IMR-90 (cell line): ENCODE data around the gene CLK4. TPM values are rescaled to one million over a fixed set of nuclear protein-coding genes. Genes with fewer than 3 reads are reported as not detected.

Source experiments
- ATAC-seq: fragments of 200-7000 bp; cut with Tn5 transposase; 2 replicates; pipeline ENCODE4 v1.9.1; 2020; ENCODE audit warnings: low read depth, mild to moderate bottlenecking, moderate library complexity
- BruUV-seq: library from RNA; stranded (reverse); fragments of 400-500 nt; replicated peaks from 2 replicates; lab custom pipeline; 2021; lab: Mats Ljungman, UMichigan
- CTCF ChIA-PET: fragments of 300-600 bp; formaldehyde crosslinking; extraction: SDS; loops from one replicate; lab custom pipeline; 2021; ENCODE audit warnings: antibody characterized with exemption; lab: Yijun Ruan, JAX
- POLR2A ChIA-PET: fragments of 300-600 bp; sonication (Branson Sonifier 250); formaldehyde crosslinking; loops from one replicate; lab custom pipeline; 2022; ENCODE audit warnings: antibody characterized with exemption; ENCODE audit not compliant: unreplicated experiment; lab: Charles Lee
- DNase-seq: peaks from one replicate; pipeline ENCODE4 v3.0.0; 2013
- H2AFZ ChIP-seq: replicated peaks from 2 replicates; pipeline ENCODE3; 2013; ENCODE audit warnings: low read length, mild to moderate bottlenecking; ENCODE audit not compliant: poor library complexity
- H2AK5ac ChIP-seq: 2 replicates; pipeline ENCODE4 v1.6.1; 2013; ENCODE audit warnings: low read depth, low read length, inconsistent platforms
- H2AK9ac ChIP-seq: replicated peaks from 2 replicates; pipeline ENCODE3; 2013; ENCODE audit warnings: mild to moderate bottlenecking, low read depth, low read length, moderate library complexity; ENCODE audit not compliant: poor library complexity
- H2BK120ac ChIP-seq: 2 replicates; pipeline ENCODE4 v1.6.1; 2013; ENCODE audit warnings: low read depth, low read length, inconsistent platforms
- H2BK15ac ChIP-seq: 3 replicates; pipeline ENCODE4 v1.6.1; 2013; ENCODE audit warnings: low read depth, low read length, inconsistent platforms
- H2BK20ac ChIP-seq: 2 replicates; pipeline ENCODE4 v1.6.1; 2013; ENCODE audit warnings: low read depth, mild to moderate bottlenecking, inconsistent platforms, low read length, moderate library complexity
- H2BK5ac ChIP-seq: 2 replicates; pipeline ENCODE4 v1.6.1; 2013; ENCODE audit warnings: mild to moderate bottlenecking, low read depth, low read length, inconsistent platforms; ENCODE audit not compliant: poor library complexity, severe bottlenecking
- H3K14ac ChIP-seq: replicated peaks from 2 replicates; pipeline ENCODE4 v1.6.1; 2013; ENCODE audit warnings: low read depth, low read length, inconsistent platforms
- H3K18ac ChIP-seq: 2 replicates; pipeline ENCODE4 v1.6.1; 2013; ENCODE audit warnings: low read depth, low read length, control low read depth
- H3K23ac ChIP-seq: 2 replicates; pipeline ENCODE4 v1.6.1; 2013; ENCODE audit warnings: low read depth, low read length, inconsistent platforms
- H3K27ac ChIP-seq: 2 replicates; pipeline ENCODE4 v1.5.1; 2013; ENCODE audit warnings: mild to moderate bottlenecking, control low read depth, low read length; ENCODE audit not compliant: insufficient read depth
- H3K27me3 ChIP-seq: 2 replicates; pipeline ENCODE4 v1.6.1; 2013; ENCODE audit warnings: low read length; ENCODE audit not compliant: control insufficient read depth, insufficient read depth
- H3K36me3 ChIP-seq: 2 replicates; pipeline ENCODE4 v1.6.1; 2013; ENCODE audit warnings: low read length, mixed read lengths; ENCODE audit not compliant: control insufficient read depth, insufficient read depth
- H3K4ac ChIP-seq: 2 replicates; pipeline ENCODE4 v1.6.1; 2013; ENCODE audit warnings: low read depth, low read length, inconsistent platforms
- H3K4me1 ChIP-seq: 2 replicates; pipeline ENCODE4 v1.6.1; 2013; ENCODE audit warnings: low read length, mixed read lengths; ENCODE audit not compliant: control insufficient read depth, insufficient read depth
- H3K4me2 ChIP-seq: 2 replicates; pipeline ENCODE4 v1.6.1; 2013; ENCODE audit warnings: low read depth, mild to moderate bottlenecking, control low read depth, low read length, moderate library complexity
- H3K4me3 ChIP-seq: 2 replicates; pipeline ENCODE4 v1.5.1; 2013; ENCODE audit warnings: low read depth, mild to moderate bottlenecking, control low read depth, low read length, moderate library complexity; ENCODE audit not compliant: insufficient read depth
- H3K56ac ChIP-seq: 2 replicates; pipeline ENCODE4 v1.6.1; 2013; ENCODE audit warnings: low read length, inconsistent platforms; ENCODE audit not compliant: insufficient read depth; ENCODE audit errors: extremely low read depth
- H3K79me1 ChIP-seq, 2 experiments: 2 replicates each; pipeline ENCODE4 v1.6.1; 2013; ENCODE audit warnings: low read length in 2 of 2, inconsistent platforms in 1 of 2, low read depth in 1 of 2
- H3K9ac ChIP-seq: 2 replicates; pipeline ENCODE4 v1.6.1; 2013; ENCODE audit warnings: low read depth, low read length, control low read depth
- H3K9me1 ChIP-seq: 2 replicates; pipeline ENCODE4 v1.6.1; 2013; ENCODE audit warnings: low read length, inconsistent platforms; ENCODE audit not compliant: insufficient read depth
- H3K9me3 ChIP-seq: 2 replicates; pipeline ENCODE4 v1.6.1; 2013; ENCODE audit warnings: low read length; ENCODE audit not compliant: control insufficient read depth, insufficient read depth
- H4K20me1 ChIP-seq: 2 replicates; pipeline ENCODE4 v1.6.1; 2013; ENCODE audit warnings: low read length, inconsistent platforms; ENCODE audit not compliant: insufficient read depth
- H4K5ac ChIP-seq: 2 replicates; pipeline ENCODE4 v1.6.1; 2013; ENCODE audit warnings: mild to moderate bottlenecking, low read depth, low read length, control low read depth
- H4K8ac ChIP-seq, 2 experiments: 2 replicates each; pipeline ENCODE4 v1.6.1; 2013; ENCODE audit warnings: low read depth in 2 of 2, low read length in 2 of 2, control low read depth in 1 of 2, inconsistent platforms in 1 of 2
- H4K91ac ChIP-seq: 2 replicates; pipeline ENCODE4 v1.6.1; 2013; ENCODE audit warnings: low read depth, low read length, inconsistent platforms; ENCODE audit not compliant: insufficient read depth
- BHLHE40 ChIP-seq: fragments of 150-350 bp; IDR thresholded peaks from 2 replicates; pipeline ENCODE4 v1.6.1; 2016; ENCODE audit warnings: mild to moderate bottlenecking, low read depth, low read length
- CEBPB ChIP-seq: IDR thresholded peaks from 2 replicates; pipeline ENCODE4 v1.6.1; 2012; ENCODE audit warnings: low read depth, low read length, improper control_type of control experiment
- CHD1 ChIP-seq: IDR thresholded peaks from 2 replicates; pipeline ENCODE4 v1.6.1; 2012; ENCODE audit warnings: low read depth, low read length, improper control_type of control experiment
- ELK1 ChIP-seq: fragments of 150-350 bp; IDR thresholded peaks from 2 replicates; pipeline ENCODE4 v1.6.1; 2016; ENCODE audit warnings: low read depth, mild to moderate bottlenecking, low read length, moderate library complexity, borderline replicate concordance
- FOS ChIP-seq: fragments of 150-350 bp; IDR thresholded peaks from 2 replicates; pipeline ENCODE4 v1.6.1; 2016; ENCODE audit warnings: low read depth, low read length
- MAFK ChIP-seq: IDR thresholded peaks from 2 replicates; pipeline ENCODE4 v1.6.1; 2012; ENCODE audit warnings: low read depth, low read length, improper control_type of control experiment
- MAZ ChIP-seq: IDR thresholded peaks from 2 replicates; pipeline ENCODE4 v1.6.1; 2012; ENCODE audit warnings: low read depth, mild to moderate bottlenecking, low read length, improper control_type of control experiment, moderate library complexity, borderline replicate concordance
- MXI1 ChIP-seq: IDR thresholded peaks from 2 replicates; pipeline ENCODE4 v1.6.1; 2012; ENCODE audit warnings: low read depth, mild to moderate bottlenecking, low read length, moderate library complexity, borderline replicate concordance
- NFE2L2 ChIP-seq: fragments of 150-350 bp; IDR thresholded peaks from 2 replicates; pipeline ENCODE4 v1.6.1; 2016; ENCODE audit warnings: low read depth, mild to moderate bottlenecking, low read length
- POLR2A ChIP-seq: IDR thresholded peaks from 2 replicates; pipeline ENCODE4 v1.6.1; 2012; ENCODE audit warnings: mild to moderate bottlenecking, low read depth, low read length
- RAD21 ChIP-seq: IDR thresholded peaks from 2 replicates; pipeline ENCODE4 v1.6.1; 2012; ENCODE audit warnings: low read length, improper control_type of control experiment
- RCOR1 ChIP-seq: IDR thresholded peaks from 2 replicates; pipeline ENCODE4 v1.6.1; 2012; ENCODE audit warnings: mild to moderate bottlenecking, low read length, improper control_type of control experiment; ENCODE audit not compliant: insufficient replicate concordance
- RFX5 ChIP-seq: IDR thresholded peaks from 2 replicates; pipeline ENCODE4 v1.8.0; 2012; ENCODE audit warnings: low read depth, mild to moderate bottlenecking, low read length, moderate library complexity
- SMC3 ChIP-seq: fragments of 150-350 bp; IDR thresholded peaks from 2 replicates; pipeline ENCODE4 v1.6.1; 2016; ENCODE audit warnings: low read depth, mild to moderate bottlenecking, antibody characterized with exemption, low read length, moderate library complexity
- USF2 ChIP-seq: fragments of 150-350 bp; IDR thresholded peaks from 2 replicates; pipeline ENCODE4 v1.6.1; 2017; ENCODE audit warnings: mild to moderate bottlenecking, antibody characterized with exemption, low read length, low read depth
- WGBS, 2 experiments: methylation state at CpG; one replicate each; pipeline versions ENCODE4 v1.1.5 to v1.1.7; 2013; ENCODE audit warnings: missing lambda C conversion rate in 2 of 2; ENCODE audit not compliant: insufficient read length in 1 of 2; ENCODE audit errors: extremely low coverage in 2 of 2; 5-methylcytosine and 5-hydroxymethylcytosine counted together
- dilution Hi-C: fragments of 300-500 bp; cut with HindIII; formaldehyde crosslinking; loops from one replicate; pipeline ENCODE4 v1.14.3; 2018; ENCODE audit warnings: low sequenced_read_pairs; ENCODE audit not compliant: unreplicated experiment
- in situ Hi-C: fragments of 300-500 bp; cut with MboI; formaldehyde crosslinking; loops from 3 replicates; pipeline ENCODE4 v1.14.3; 2019; ENCODE audit warnings: low sequenced_read_pairs, inconsistent platforms, mixed read lengths
- intact Hi-C: fragments of 100-400 bp; cut with micrococcal nuclease; formaldehyde crosslinking; loops from 2 replicates; pipeline ENCODE4 v1.10.0; 2022
- polyA plus RNA-seq, 3 experiments: library from polyadenylated mRNA; depleted of rRNA; stranded (reverse); fragments of >200 nt; gene quantifications; 2 replicates each; pipeline ENCODE4 v1.2.3, GENCODE V29; 2012; ENCODE audit warnings: low replicate concordance in 1 of 3
- total RNA-seq: library from RNA; depleted of rRNA; stranded (reverse); fragments of >200 nt; gene quantifications from 2 replicates; pipeline ENCODE4 v1.2.3, GENCODE V29; 2012

CLK4 gene
- total and polyA plus RNA-seq, 2 of the 4 experiments (the other 2 are of a cell fraction) = 8.2 to 11.9 TPM

DNA sequence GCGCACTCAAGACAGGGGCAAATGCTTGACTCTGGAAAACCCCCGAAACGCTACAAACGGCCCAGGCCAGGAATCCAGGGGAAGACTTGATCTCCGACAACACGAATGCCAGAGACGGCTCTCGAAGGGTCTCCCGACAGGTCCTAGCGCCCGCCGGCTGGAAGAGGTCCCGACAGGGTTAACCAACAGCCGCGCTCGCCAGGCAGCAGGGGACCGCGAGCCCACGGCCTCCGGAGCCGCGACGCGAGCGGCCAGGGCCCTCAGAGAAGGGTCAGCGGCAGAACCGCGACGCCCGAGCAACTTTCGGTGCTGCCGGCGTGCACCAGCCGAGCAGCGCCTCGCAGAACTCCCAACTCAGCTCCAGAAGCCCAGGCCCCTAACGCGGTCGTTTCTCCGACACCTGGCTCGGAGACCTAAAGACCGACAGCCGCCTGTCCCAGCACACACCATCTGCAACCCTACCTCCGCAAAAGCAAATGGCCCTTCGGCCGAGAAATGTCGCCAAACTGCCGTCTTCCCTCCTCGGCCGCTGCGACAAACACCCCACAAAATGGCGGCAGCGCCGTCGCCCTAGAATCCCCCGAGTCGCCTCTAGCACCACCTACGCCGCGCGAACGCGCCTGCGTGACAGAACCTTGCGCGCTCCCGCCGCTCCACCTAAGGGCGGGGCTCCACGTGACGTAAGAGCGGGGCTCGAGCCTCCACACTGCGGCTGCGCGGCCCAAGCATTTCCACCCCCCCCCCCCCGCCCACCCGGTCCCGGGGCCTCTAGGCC, at the start of gene CLK4 (continued):
- peak; percentile 34 for TF ChIP-seq RCOR1
- TF ChIP-seq CEBPB = peak; percentile 48; the same call in 1 of the 2 replicates
- no peak for TF ChIP-seq RAD21
- no peak; the same call in 1 of the 2 replicates for TF ChIP-seq BHLHE40
- peak; percentile 73; the same call in 1 of the 2 replicates for TF ChIP-seq POLR2A
- no peak for TF ChIP-seq MAFK

GRCh38 chr5:178675922-178676321, 49.1 kb upstream of the CLK4 start:
- intact Hi-C loops (no loop called here), in situ Hi-C loops (no loop called here), dilution Hi-C loops (no loop called here)
- Histone ChIP-seq H3K4me3 (no peak overlapping the region), H3K27ac (no peak overlapping the region), H4K5ac (no peak overlapping the region), H2AK9ac (no peak overlapping the region), H2AK5ac (no peak overlapping the region), H3K27me3 (no peaks in the 10 kb centered on the region), H2AFZ (no peak overlapping the region), H2BK120ac (no peak overlapping the region), H3K14ac (no peak overlapping the region), H3K36me3 (no peaks in the 10 kb centered on the region), H3K23ac (no peak overlapping the region), H4K91ac (no peak overlapping the region), H3K18ac (no peak overlapping the region), H3K79me1 (no peaks in the 10 kb centered on the region), H3K9me3 (peaks cover 19% of the 10 kb centered on the region), H4K20me1 (no peaks in the 10 kb centered on the region), H3K4ac (no peak overlapping the region), H3K9ac (no peak overlapping the region), H3K56ac (no peak overlapping the region), H2BK5ac (no peak overlapping the region), H3K4me1 (no peaks in the 10 kb centered on the region), H2BK20ac (no peak overlapping the region), H3K9me1 (no peaks in the 10 kb centered on the region), H2BK15ac (no peak overlapping the region), H3K4me2 (no peak overlapping the region), H4K8ac (no peak overlapping the region)
- DNase-seq = no peak
- ChIA-PET CTCF (interaction anchor here (0.7 kb wide), 1 partner anchor 347 kb away, joined by 3 read pairs; no protein-coding TSS in a partner anchor), POLR2A (no interaction called here)
- no TSS peak for BruUV-seq
- no peak for ATAC-seq
- no CpG with 5 or more reads among the region's 3 CpGs for WGBS, 2 experiments
- no peak for TF ChIP-seq POLR2A
- TF ChIP-seq CHD1 = no peak
- no peak for TF ChIP-seq CEBPB
- no peak for TF ChIP-seq SMC3
- TF ChIP-seq FOS = no peak
- no peak for TF ChIP-seq BHLHE40
- TF ChIP-seq MXI1 = no peak
- TF ChIP-seq ELK1 = no peak
- TF ChIP-seq MAFK = no peak
- TF ChIP-seq RFX5 = no peak
- TF ChIP-seq RCOR1 = no peak
- TF ChIP-seq USF2 = no peak
- no peak for TF ChIP-seq MAZ
- no peak for TF ChIP-seq RAD21
- TF ChIP-seq NFE2L2 = no peak
